PC-3 (cell line): ENCODE data around the gene GALNS. TPM values are rescaled to one million over a fixed set of nuclear protein-coding genes. Genes with fewer than 3 reads are reported as not detected.

Experiments
- ATAC-seq: fragments of 200-7000 bp; cut with Tn5 transposase; 2 replicates; pipeline ENCODE4 v1.9.1; 2020; ENCODE audit warnings: mild to moderate bottlenecking, moderate library complexity
- BruUV-seq: library from RNA; stranded (reverse); fragments of 400-500 nt; replicated peaks from 2 replicates; lab custom pipeline; 2021; lab: Mats Ljungman, UMichigan
- CTCF ChIA-PET: fragments of 300-600 bp; sonication (Branson Sonifier 250); formaldehyde crosslinking; loops from one replicate; lab custom pipeline; 2022; ENCODE audit warnings: antibody characterized with exemption; lab: Charles Lee
- POLR2A ChIA-PET: fragments of 300-600 bp; sonication (Branson Sonifier 250); formaldehyde crosslinking; loops from one replicate; lab custom pipeline; 2022; ENCODE audit warnings: antibody characterized with exemption; ENCODE audit not compliant: unreplicated experiment; lab: Charles Lee
- DNase-seq: peaks from one replicate; pipeline ENCODE4 v3.0.0-alpha.2; 2015
- H2AFZ ChIP-seq: fragments of 300-600 bp; sonication (generic); 2 replicates; pipeline ENCODE4 v1.6.0; 2016; ENCODE audit warnings: antibody characterized with exemption, low read length
- H3F3A ChIP-seq: fragments of 300-600 bp; sonication (generic); one replicate; pipeline ENCODE4 v1.6.0; 2017; ENCODE audit warnings: antibody characterized with exemption, low read length, control low read depth, mild to moderate bottlenecking; ENCODE audit not compliant: unreplicated experiment
- H3K27ac ChIP-seq: fragments of 300-600 bp; sonication (generic); 2 replicates; pipeline ENCODE4 v1.5.1; 2016; ENCODE audit warnings: mild to moderate bottlenecking, low read length
- H3K27me3 ChIP-seq: fragments of 300-600 bp; sonication (generic); 2 replicates; pipeline ENCODE4 v1.6.1; 2016; ENCODE audit warnings: low read length, mixed read lengths
- H3K36me3 ChIP-seq: fragments of 300-600 bp; sonication (generic); 2 replicates; pipeline ENCODE4 v1.6.1; 2016; ENCODE audit warnings: low read depth, mixed run types, low read length, mixed read lengths
- H3K4me1 ChIP-seq: fragments of 300-600 bp; sonication (generic); 2 replicates; pipeline ENCODE4 v1.5.1; 2016; ENCODE audit warnings: low read length; ENCODE audit not compliant: insufficient read depth
- H3K4me2 ChIP-seq: fragments of 300-600 bp; sonication (generic); 2 replicates; pipeline ENCODE4 v1.6.0; 2016; ENCODE audit warnings: low read length
- H3K4me3 ChIP-seq: fragments of 300-600 bp; sonication (generic); 2 replicates; pipeline ENCODE4 v1.5.1; 2016; ENCODE audit warnings: mild to moderate bottlenecking, low read length, mixed read lengths
- H3K79me2 ChIP-seq: fragments of 300-600 bp; sonication (generic); 2 replicates; pipeline ENCODE4 v1.6.1; 2017; ENCODE audit warnings: low read length, mixed read lengths
- H3K9ac ChIP-seq: fragments of 300-600 bp; sonication (generic); 2 replicates; pipeline ENCODE4 v1.6.0; 2016; ENCODE audit warnings: mild to moderate bottlenecking, low read length
- H3K9me2 ChIP-seq: fragments of 300-600 bp; sonication (generic); replicated peaks from 2 replicates; pipeline ENCODE4 v1.6.1; 2016; ENCODE audit warnings: mixed run types, low read length, mixed read lengths
- H3K9me3 ChIP-seq: fragments of 300-600 bp; sonication (generic); 2 replicates; pipeline ENCODE4 v1.6.1; 2016; ENCODE audit warnings: low read length, mixed read lengths
- H4K20me1 ChIP-seq: fragments of 300-600 bp; sonication (generic); 2 replicates; pipeline ENCODE4 v1.6.1; 2016; ENCODE audit warnings: low read length, mixed read lengths
- CTCF ChIP-seq: fragments of 300-600 bp; sonication (generic); conservative IDR thresholded peaks from 2 replicates; pipeline ENCODE4 v1.5.1; 2017; ENCODE audit warnings: antibody characterized with exemption, low read depth, mild to moderate bottlenecking, low read length
- EZH2 ChIP-seq: fragments of 300-600 bp; sonication (generic); IDR thresholded peaks from one replicate; pipeline ENCODE4 v1.6.1; 2017; ENCODE audit warnings: antibody characterized with exemption, mild to moderate bottlenecking, low read length; ENCODE audit not compliant: unreplicated experiment
- EZH2phosphoT487 ChIP-seq: fragments of 300-600 bp; sonication (generic); IDR thresholded peaks from 2 replicates; pipeline ENCODE4 v1.6.1; 2018; ENCODE audit warnings: mild to moderate bottlenecking, antibody characterized with exemption, low read length, borderline replicate concordance
- intact Hi-C: fragments of 100-400 bp; cut with micrococcal nuclease; formaldehyde crosslinking; loops from 2 replicates; pipeline ENCODE4 v1.9.0; 2023
- total RNA-seq: library from RNA; depleted of rRNA; stranded (reverse); fragments of >200 nt; gene quantifications from 2 replicates; pipeline ENCODE4 v1.2.3, GENCODE V29; 2014

The GALNS gene
- total RNA-seq, 1 experiment from 2014 or later: 18.3 TPM

GRCh38 chr16:88870608-88871348, 14.0 kb upstream of the GALNS start:
- no peak for TF ChIP-seq CTCF
- TF ChIP-seq EZH2phosphoT487: no peak
- TF ChIP-seq EZH2: no peak
- no peak for ATAC-seq
- H3K4me3 ChIP-seq: no peak overlapping the region

GRCh38 chr16:88869673-88869980, 12.9 kb upstream of the GALNS start:
- no peak overlapping the region for H3K4me2 ChIP-seq
- H3F3A ChIP-seq: no peaks in the 10 kb centered on the region
- no peaks in the 10 kb centered on the region for H3K36me3 ChIP-seq
- no peak for TF ChIP-seq EZH2
- no peak for TF ChIP-seq CTCF
- TF ChIP-seq EZH2phosphoT487: no peak
- no peaks in the 10 kb centered on the region for H3K9me2 ChIP-seq
- no TSS peak for BruUV-seq
- H4K20me1 ChIP-seq: no peaks in the 10 kb centered on the region
- ChIA-PET POLR2A (no interaction called here), CTCF (no interaction called here)
- intact Hi-C loops: no loop called here
- H3K27ac ChIP-seq: no peak overlapping the region
- DNase-seq (no peak), ATAC-seq (no peak)
- H3K9ac ChIP-seq: no peak overlapping the region
- no peaks in the 10 kb centered on the region for H3K27me3 ChIP-seq
- no peaks in the 10 kb centered on the region for H3K79me2 ChIP-seq
- no peaks in the 10 kb centered on the region for H3K9me3 ChIP-seq
- H3K4me3 ChIP-seq: no peak overlapping the region
- no peaks in the 10 kb centered on the region for H3K4me1 ChIP-seq
- no peak overlapping the region for H2AFZ ChIP-seq

More at GRCh38 chr16:88870608-88871348, 14.0 kb upstream of the GALNS start:
- Histone ChIP-seq H3K36me3 (no peaks in the 10 kb centered on the region), H3K27ac (no peak overlapping the region), H3K27me3 (no peaks in the 10 kb centered on the region), H3K9me3 (no peaks in the 10 kb centered on the region), H3K9me2 (no peaks in the 10 kb centered on the region), H3F3A (no peaks in the 10 kb centered on the region), H3K4me1 (no peaks in the 10 kb centered on the region), H2AFZ (no peak overlapping the region), H3K9ac (no peak overlapping the region), H3K4me2 (no peak overlapping the region), H4K20me1 (no peaks in the 10 kb centered on the region), H3K79me2 (no peaks in the 10 kb centered on the region)
- POLR2A ChIA-PET: no interaction called here
- DNase-seq: no peak
- CTCF ChIA-PET: no interaction called here
- intact Hi-C loops: no loop called here
- BruUV-seq: no TSS peak

GRCh38 chr16:88868974-88869672, 12.4 kb upstream of the GALNS start:
- Histone ChIP-seq H3K9me3 (no peaks in the 10 kb centered on the region), H4K20me1 (no peaks in the 10 kb centered on the region), H3K4me2 (no peak overlapping the region), H3K79me2 (no peaks in the 10 kb centered on the region), H3K4me1 (no peaks in the 10 kb centered on the region), H2AFZ (no peak overlapping the region), H3K9me2 (no peaks in the 10 kb centered on the region), H3K27ac (no peak overlapping the region), H3K4me3 (no peak overlapping the region), H3K9ac (no peak overlapping the region), H3K27me3 (no peaks in the 10 kb centered on the region), H3F3A (no peaks in the 10 kb centered on the region), H3K36me3 (no peaks in the 10 kb centered on the region)
- ATAC-seq (no peak), DNase-seq (no peak)
- TF ChIP-seq EZH2 (no peak), CTCF (no peak), EZH2phosphoT487 (no peak)
- ChIA-PET CTCF (no interaction called here), POLR2A (no interaction called here)
- no TSS peak for BruUV-seq
- intact Hi-C loops: no loop called here
